GM18502 (cell line): Measurements from ENCODE around the gene UVRAG.

Source experiments
- ATAC-seq: cut with Tn5 transposase; IDR thresholded peaks from one replicate; pipeline ENCODE4 v1.9.1; 2021; ENCODE audit warnings: mild to moderate bottlenecking; ENCODE audit not compliant: unreplicated experiment, poor library complexity

The UVRAG gene

GRCh38 chr11:76083563-76084451, 268.8 kb downstream of the UVRAG start:
- ATAC-seq: no peak

GRCh38 chr11:76085270-76085669, 270.3 kb downstream of the UVRAG start:
- ATAC-seq: no peak

GRCh38 chr11:76086743-76087635, 272.0 kb downstream of the UVRAG start:
- ATAC-seq: no peak

- ATAC-seq: no peak
Observed at GRCh38 chr11:76087749-76088148, 272.7 kb downstream of the UVRAG start.

GRCh38 chr11:76088511-76088910, 273.5 kb downstream of the UVRAG start:
- no peak for ATAC-seq

- no peak for ATAC-seq
Observed at GRCh38 chr11:76090174-76090573, 275.2 kb downstream of the UVRAG start.

GRCh38 chr11:76090821-76091220, 275.8 kb downstream of the UVRAG start:
- no peak for ATAC-seq

- no peak for ATAC-seq
Observed at GRCh38 chr11:76094740-76095139, 279.7 kb downstream of the UVRAG start.

GRCh38 chr11:76095891-76096290, 280.9 kb downstream of the UVRAG start:
- ATAC-seq: no peak

- no peak for ATAC-seq
Observed at GRCh38 chr11:76096552-76096951, 281.5 kb downstream of the UVRAG start.

GRCh38 chr11:76102802-76103201, 287.8 kb downstream of the UVRAG start:
- no peak for ATAC-seq

GRCh38 chr11:76103460-76103859, 288.4 kb downstream of the UVRAG start:
- ATAC-seq: no peak

GRCh38 chr11:76104285-76104684, 289.3 kb downstream of the UVRAG start:
- no peak for ATAC-seq

GRCh38 chr11:76105637-76106036, 290.6 kb downstream of the UVRAG start:
- no peak for ATAC-seq

GRCh38 chr11:76107971-76108370, 293.0 kb downstream of the UVRAG start:
- ATAC-seq: no peak

- ATAC-seq: no peak
Observed at GRCh38 chr11:76114238-76114637, 299.2 kb downstream of the UVRAG start.

GRCh38 chr11:76115555-76115954, 300.5 kb downstream of the UVRAG start:
- no peak for ATAC-seq

GRCh38 chr11:76119032-76119431, 304.0 kb downstream of the UVRAG start:
- no peak for ATAC-seq

GRCh38 chr11:76119779-76120178, 304.8 kb downstream of the UVRAG start:
- no peak for ATAC-seq

- ATAC-seq: no peak
Observed at GRCh38 chr11:76120513-76121101, 305.6 kb downstream of the UVRAG start.

- no peak for ATAC-seq
Observed at GRCh38 chr11:76123248-76123647, 308.2 kb downstream of the UVRAG start.
